Ishikawa (cell line): ENCODE data around the gene ZNF644.

Source experiments
- CEBPB ChIP-seq: IDR thresholded peaks from 2 replicates; pipeline ENCODE4 v1.6.1; 2012
- CREB1 ChIP-seq: IDR thresholded peaks from 2 replicates; pipeline ENCODE4 v1.6.1; 2012; ENCODE audit warnings: low read depth
- EGR1 ChIP-seq: IDR thresholded peaks from 2 replicates; pipeline ENCODE4 v1.6.1; 2012
- EP300 ChIP-seq: IDR thresholded peaks from 2 replicates; pipeline ENCODE4 v1.6.1; 2012; ENCODE audit warnings: borderline replicate concordance
- FOXM1 ChIP-seq: IDR thresholded peaks from 2 replicates; pipeline ENCODE4 v1.6.1; 2012; ENCODE audit warnings: low read depth, borderline replicate concordance
- NFIC ChIP-seq: IDR thresholded peaks from 2 replicates; pipeline ENCODE4 v1.6.1; 2012
- RAD21 ChIP-seq: IDR thresholded peaks from 2 replicates; pipeline ENCODE4 v1.6.1; 2012; ENCODE audit warnings: low read depth
- REST ChIP-seq: IDR thresholded peaks from 2 replicates; pipeline ENCODE4 v1.6.1; 2012; ENCODE audit warnings: low read depth, mild to moderate bottlenecking
- TAF1 ChIP-seq: IDR thresholded peaks from 2 replicates; pipeline ENCODE4 v1.6.1; 2012; ENCODE audit warnings: low read depth, mild to moderate bottlenecking
- TCF12 ChIP-seq: IDR thresholded peaks from 2 replicates; pipeline ENCODE4 v1.6.1; 2012; ENCODE audit warnings: low read depth
- TEAD4 ChIP-seq: IDR thresholded peaks from 2 replicates; pipeline ENCODE4 v1.6.1; 2012
- YY1 ChIP-seq: IDR thresholded peaks from 2 replicates; pipeline ENCODE4 v1.6.1; 2012; ENCODE audit warnings: low read depth
- ZBTB7A ChIP-seq: IDR thresholded peaks from 2 replicates; pipeline ENCODE4 v1.6.1; 2012; ENCODE audit warnings: low read depth
- TF ChIP-seq, protein P1 (sequence below): IDR thresholded peaks from 2 replicates; pipeline ENCODE4 v1.6.1; 2012
- TF ChIP-seq, protein P2 (sequence below): IDR thresholded peaks from 2 replicates; pipeline ENCODE4 v1.6.1; 2012

ZNF644 gene

DNA sequence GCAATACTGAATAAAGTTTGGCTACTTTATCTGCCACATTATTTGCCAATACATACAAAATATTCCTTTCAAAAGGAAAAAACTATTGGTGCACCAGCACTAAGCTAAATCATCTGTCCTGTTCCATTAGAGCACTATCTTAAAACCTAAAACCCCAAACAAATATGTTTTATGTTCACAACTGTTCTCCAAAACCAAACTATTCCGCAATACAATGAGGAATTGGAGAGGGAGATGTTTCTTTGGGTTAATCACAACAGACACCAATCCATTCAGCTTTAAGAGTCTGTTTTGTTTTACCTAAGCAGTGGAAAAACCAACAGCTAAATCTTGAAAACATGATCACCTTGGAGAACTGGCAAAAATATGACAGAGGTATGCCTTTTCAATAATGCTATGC, 85.1 kb downstream of the ZNF644 start:
- TF ChIP-seq EGR1 (no peak), TAF1 (no peak), REST (no peak), FOXM1 (no peak), TEAD4 (no peak), NFIC (no peak), CEBPB (no peak), YY1 (no peak), RAD21 (no peak), ZBTB7A (no peak), TCF12 (no peak), CREB1 (no peak), EP300 (no peak)
- TF ChIP-seq, protein P1, sequence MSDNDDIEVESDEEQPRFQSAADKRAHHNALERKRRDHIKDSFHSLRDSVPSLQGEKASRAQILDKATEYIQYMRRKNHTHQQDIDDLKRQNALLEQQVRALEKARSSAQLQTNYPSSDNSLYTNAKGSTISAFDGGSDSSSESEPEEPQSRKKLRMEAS, result no peak
- TF ChIP-seq, protein P2, sequence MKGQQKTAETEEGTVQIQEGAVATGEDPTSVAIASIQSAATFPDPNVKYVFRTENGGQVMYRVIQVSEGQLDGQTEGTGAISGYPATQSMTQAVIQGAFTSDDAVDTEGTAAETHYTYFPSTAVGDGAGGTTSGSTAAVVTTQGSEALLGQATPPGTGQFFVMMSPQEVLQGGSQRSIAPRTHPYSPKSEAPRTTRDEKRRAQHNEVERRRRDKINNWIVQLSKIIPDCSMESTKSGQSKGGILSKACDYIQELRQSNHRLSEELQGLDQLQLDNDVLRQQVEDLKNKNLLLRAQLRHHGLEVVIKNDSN, result no peak

DNA sequence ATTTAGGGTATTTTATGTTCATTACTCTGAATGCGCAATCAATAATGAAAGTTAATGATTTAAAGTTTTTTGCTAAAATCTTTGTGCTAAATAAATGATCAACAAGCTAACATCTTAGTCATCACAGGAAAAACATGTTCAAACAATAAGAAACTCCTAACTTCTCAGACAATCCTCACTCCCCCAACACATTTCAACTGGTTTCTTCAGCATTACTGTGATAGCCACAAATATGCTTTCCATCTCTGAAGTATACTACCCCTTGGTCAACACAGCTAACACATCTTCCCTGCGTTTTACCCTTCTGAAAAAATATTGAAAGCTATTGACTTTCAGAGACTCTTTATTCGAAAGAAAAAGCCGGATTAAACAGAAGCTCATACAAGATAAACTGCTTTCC, 85.8 kb downstream of the ZNF644 start:
- TF ChIP-seq CREB1 (no peak), ZBTB7A (no peak), CEBPB (no peak), RAD21 (no peak), REST (no peak), FOXM1 (no peak), TCF12 (no peak), YY1 (no peak), TAF1 (no peak), EP300 (no peak)
- TF ChIP-seq, protein P2, result no peak
- TF ChIP-seq, protein P1, result no peak

GRCh38 chr1:90926971-90927370, 94.9 kb downstream of the ZNF644 start:
- TF ChIP-seq RAD21 (no peak), EGR1 (no peak)

DNA sequence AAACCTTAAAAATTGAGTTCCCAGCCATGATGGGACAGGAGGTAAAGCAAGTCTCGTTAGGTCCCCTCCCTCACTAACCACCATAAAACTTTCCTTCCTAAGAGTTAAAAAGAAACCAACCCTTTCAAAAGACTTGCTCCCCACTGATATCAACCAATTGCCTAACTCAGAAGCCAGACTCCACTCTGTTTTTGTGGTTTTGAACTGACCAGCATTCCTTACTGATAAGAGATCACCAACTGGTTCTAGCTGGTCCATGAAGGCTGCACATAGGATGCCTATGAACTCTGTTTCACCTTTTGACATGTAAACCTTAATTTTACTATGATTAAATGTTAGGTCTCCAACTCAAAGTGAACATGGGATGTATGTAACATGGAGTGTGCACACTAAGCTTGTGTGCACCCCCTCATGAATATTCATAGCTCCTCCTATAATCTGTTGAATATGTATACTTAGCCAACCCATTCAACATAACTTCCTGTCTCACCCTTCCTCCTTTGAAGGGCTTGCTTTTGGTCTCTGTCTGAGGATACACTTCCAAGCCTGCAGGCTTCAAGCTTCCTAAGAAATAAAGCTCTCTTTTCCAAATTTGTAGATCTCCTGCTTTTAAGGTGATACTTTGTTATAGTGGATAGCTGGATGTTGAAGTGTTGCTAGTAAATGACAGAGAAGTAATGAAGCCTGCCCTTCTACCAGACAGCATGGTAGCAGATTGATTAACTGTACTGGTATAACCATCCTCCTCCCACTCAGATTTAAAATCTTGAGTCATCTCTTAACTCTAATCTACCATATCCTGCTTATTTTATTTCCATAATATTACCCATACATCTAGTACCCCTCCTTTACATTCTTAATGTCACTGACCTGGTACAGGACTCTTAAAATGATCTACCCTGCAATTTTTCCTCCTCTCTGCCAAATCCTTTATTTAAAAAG, 95.6 kb downstream of the ZNF644 start:
- no peak for TF ChIP-seq YY1
- TF ChIP-seq EP300, result no peak
- no peak for TF ChIP-seq TEAD4
- no peak for TF ChIP-seq EGR1
- TF ChIP-seq FOXM1, result no peak
- no peak for TF ChIP-seq CREB1
- TF ChIP-seq REST, result no peak
- TF ChIP-seq RAD21, result no peak
- no peak for TF ChIP-seq CEBPB
- TF ChIP-seq, protein P2, result no peak
- no peak for TF ChIP-seq ZBTB7A
- no peak for TF ChIP-seq NFIC
